Smooth muscle cell (in vitro differentiated cells): ENCODE measurements around the gene CTNNAL1. TPM values are rescaled to one million over a fixed set of nuclear protein-coding genes. Genes with fewer than 3 reads are reported as not detected.

Experiments
- DNase-seq: peaks from one replicate; lab custom pipeline; 2025; ENCODE audit not compliant: unreplicated experiment; lab: John Stamatoyannopoulos, UW
- H2AFZ ChIP-seq: fragments of 200-600 bp; sonication (generic); 2 replicates; pipeline ENCODE4 v1.6.0; 2016; ENCODE audit warnings: antibody characterized with exemption, low read depth, mild to moderate bottlenecking
- H3F3A ChIP-seq: fragments of 200-600 bp; sonication (generic); 2 replicates; pipeline ENCODE4 v1.6.0; 2017; ENCODE audit warnings: antibody characterized with exemption, low read depth
- H3K27ac ChIP-seq: fragments of 200-600 bp; sonication (generic); 2 replicates; pipeline ENCODE4 v1.5.1; 2016; ENCODE audit warnings: low read depth, mild to moderate bottlenecking
- H3K27me3 ChIP-seq: fragments of 200-600 bp; sonication (generic); 2 replicates; pipeline ENCODE4 v1.6.1; 2016; ENCODE audit warnings: low read depth, mild to moderate bottlenecking
- H3K36me3 ChIP-seq: fragments of 200-600 bp; sonication (generic); 2 replicates; pipeline ENCODE4 v1.5.1; 2016; ENCODE audit warnings: low read depth
- H3K4me1 ChIP-seq: fragments of 200-600 bp; sonication (generic); 2 replicates; pipeline ENCODE4 v1.5.1; 2016; ENCODE audit warnings: low read depth
- H3K4me2 ChIP-seq: fragments of 200-600 bp; sonication (generic); 2 replicates; pipeline ENCODE4 v1.6.0; 2016; ENCODE audit warnings: mild to moderate bottlenecking
- H3K4me3 ChIP-seq: fragments of 200-600 bp; sonication (generic); 2 replicates; pipeline ENCODE4 v1.5.1; 2016; ENCODE audit warnings: mild to moderate bottlenecking
- H3K79me2 ChIP-seq: fragments of 200-600 bp; sonication (generic); 2 replicates; pipeline ENCODE4 v1.6.0; 2016; ENCODE audit warnings: low read depth, mild to moderate bottlenecking
- H3K9ac ChIP-seq: fragments of 200-600 bp; sonication (generic); 2 replicates; pipeline ENCODE4 v1.6.0; 2016; ENCODE audit warnings: low read depth
- H3K9me3 ChIP-seq: fragments of 200-600 bp; sonication (generic); replicated peaks from 2 replicates; pipeline ENCODE4 v1.5.1; 2016; ENCODE audit warnings: low read depth
- H4K20me1 ChIP-seq: fragments of 200-600 bp; sonication (generic); 2 replicates; pipeline ENCODE4 v1.6.0; 2016; ENCODE audit warnings: low read depth
- CTCF ChIP-seq: fragments of 200-600 bp; sonication (generic); IDR thresholded peaks from 2 replicates; pipeline ENCODE4 v1.5.1; 2017; ENCODE audit warnings: borderline replicate concordance, mild to moderate bottlenecking, antibody characterized with exemption; ENCODE audit not compliant: insufficient read depth, poor library complexity, severe bottlenecking
- WGBS: methylation state at CpG from one replicate; pipeline ENCODE4 v1.1.7; 2016; ENCODE audit warnings: low lambda C conversion rate; 5-methylcytosine and 5-hydroxymethylcytosine counted together
- polyA plus RNA-seq: library from polyadenylated mRNA; unstranded; fragments of >200 nt; fragmentation: Nextera tagmentation; extraction: Ambion mirVana; gene quantifications from 2 replicates; pipeline ENCODE4 v1.2.1, GENCODE V29; 2016
- total RNA-seq: library from RNA; depleted of rRNA; stranded (reverse); fragments of >200 nt; gene quantifications from 2 replicates; pipeline ENCODE4 v1.2.3, GENCODE V29; 2014

Gene CTNNAL1
- total and polyA plus RNA-seq, 2 experiments from 2014 or later, result 27.4 to 33.5 TPM

GRCh38 chr9:108963459-108964143 is 49.7 kb downstream of the CTNNAL1 start:
- Histone ChIP-seq H3K27ac (no peak overlapping the region), H3K4me2 (no peak overlapping the region), H3K36me3 (no peaks in the 10 kb centered on the region), H3K4me3 (no peak overlapping the region), H3K27me3 (no peaks in the 10 kb centered on the region), H4K20me1 (no peaks in the 10 kb centered on the region), H3K79me2 (no peaks in the 10 kb centered on the region), H3K9ac (no peak overlapping the region), H2AFZ (no peak overlapping the region), H3F3A (no peaks in the 10 kb centered on the region), H3K9me3 (no peaks in the 10 kb centered on the region), H3K4me1 (no peaks in the 10 kb centered on the region)
- no peak for DNase-seq
- no peak for TF ChIP-seq CTCF
- 77% methylated on average over 4 of the region's 4 CpGs for WGBS

GRCh38 chr9:108961151-108961550 is 52.1 kb downstream of the CTNNAL1 start:
- H3K27me3 ChIP-seq, result no peaks in the 10 kb centered on the region
- 95% methylated on average over 2 of the region's 2 CpGs for WGBS
- DNase-seq, result no peak
- no peaks in the 10 kb centered on the region for H3F3A ChIP-seq
- H3K4me1 ChIP-seq, result no peaks in the 10 kb centered on the region
- H2AFZ ChIP-seq, result no peak overlapping the region
- H3K9ac ChIP-seq, result no peak overlapping the region
- no peaks in the 10 kb centered on the region for H4K20me1 ChIP-seq
- no peak overlapping the region for H3K27ac ChIP-seq
- H3K4me3 ChIP-seq, result no peak overlapping the region
- no peaks in the 10 kb centered on the region for H3K36me3 ChIP-seq
- no peak overlapping the region for H3K4me2 ChIP-seq
- H3K9me3 ChIP-seq, result no peaks in the 10 kb centered on the region
- no peak for TF ChIP-seq CTCF
- H3K79me2 ChIP-seq, result no peaks in the 10 kb centered on the region

- H3K27me3 ChIP-seq, result no peaks in the 10 kb centered on the region
- H3K36me3 ChIP-seq, result no peaks in the 10 kb centered on the region
- no peak overlapping the region for H3K4me2 ChIP-seq
- H3K27ac ChIP-seq, result no peak overlapping the region
- no peaks in the 10 kb centered on the region for H3F3A ChIP-seq
- no peaks in the 10 kb centered on the region for H3K79me2 ChIP-seq
- 78% methylated on average over 6 of the region's 6 CpGs for WGBS
- H3K9ac ChIP-seq, result no peak overlapping the region
- TF ChIP-seq CTCF, result no peak
- no peaks in the 10 kb centered on the region for H4K20me1 ChIP-seq
- H3K4me1 ChIP-seq, result no peaks in the 10 kb centered on the region
- no peaks in the 10 kb centered on the region for H3K9me3 ChIP-seq
- H2AFZ ChIP-seq, result no peak overlapping the region
- no peak for DNase-seq
- no peak overlapping the region for H3K4me3 ChIP-seq
These were observed 53.0 kb downstream of the CTNNAL1 start for GRCh38 chr9:108960331-108960730.

- Histone ChIP-seq H3K4me3 (no peak overlapping the region), H3K9ac (no peak overlapping the region), H2AFZ (no peak overlapping the region), H3K27me3 (no peaks in the 10 kb centered on the region), H3F3A (no peaks in the 10 kb centered on the region), H3K9me3 (no peaks in the 10 kb centered on the region), H3K79me2 (no peaks in the 10 kb centered on the region), H3K4me1 (no peaks in the 10 kb centered on the region), H3K36me3 (no peaks in the 10 kb centered on the region), H3K4me2 (no peak overlapping the region), H4K20me1 (no peaks in the 10 kb centered on the region), H3K27ac (no peak overlapping the region)
- DNase-seq, result no peak
- TF ChIP-seq CTCF, result no peak
These were observed 56.7 kb downstream of the CTNNAL1 start for GRCh38 chr9:108956631-108957026.
